Endothelial cell of umbilical vein (primary cell): ENCODE measurements around the gene ASIC4. TPM values are rescaled to one million over a fixed set of nuclear protein-coding genes. Genes with fewer than 3 reads are reported as not detected.

ENCODE experiments used
- BruUV-seq: library from RNA; stranded (reverse); fragments of 400-500 nt; replicated peaks from 2 replicates; lab custom pipeline; 2021; lab: Mats Ljungman, UMichigan
- CTCF ChIA-PET: fragments of 300-600, 350-600 bp; sonication (Branson Sonifier 250); formaldehyde crosslinking; loops from one replicate; lab custom pipeline; 2021; ENCODE audit warnings: antibody characterized with exemption, inconsistent platforms; lab: Charles Lee
- POLR2A ChIA-PET: fragments of 300-600, 350-600 bp; sonication (Branson Sonifier 250); formaldehyde crosslinking; loops from one replicate; lab custom pipeline; 2021; ENCODE audit warnings: antibody characterized with exemption, inconsistent platforms; lab: Charles Lee
- DNase-seq: peaks from one replicate; pipeline ENCODE4 v3.0.0-alpha.2; 2011; ENCODE audit warnings: low read depth, low spot score
- FAIRE-seq: peaks from 2 replicates; lab custom pipeline; 2011; peaks lifted over from hg19 to GRCh38; lab: Jason Lieb, UNC
- H2AFZ ChIP-seq: 2 replicates; pipeline ENCODE4 v1.6.0; 2012; ENCODE audit warnings: low read depth, low read length, control low read depth, inconsistent platforms
- H3K27ac ChIP-seq: 2 replicates; pipeline ENCODE4 v1.5.1; 2011; ENCODE audit warnings: low read depth, mild to moderate bottlenecking, control low read depth, low read length, moderate library complexity; ENCODE audit not compliant: insufficient read depth
- H3K27me3 ChIP-seq, 2 experiments: 2 replicates each; pipeline versions ENCODE4 v1.6.0 to v1.6.1; 2011; ENCODE audit warnings: low read length in 2 of 2, mixed read lengths in 1 of 2; ENCODE audit not compliant: control insufficient read depth in 2 of 2, insufficient read depth in 2 of 2
- H3K36me3 ChIP-seq, 2 experiments: 2 replicates in 1 of 2; 3 replicates in 1 of 2; pipeline ENCODE4 v1.5.1; 2011; ENCODE audit warnings: low read length in 2 of 2, mild to moderate bottlenecking in 1 of 2, moderate library complexity in 1 of 2; ENCODE audit not compliant: control insufficient read depth in 2 of 2, insufficient read depth in 2 of 2; ENCODE audit errors: extremely low read depth in 1 of 2
- H3K4me1 ChIP-seq: 3 replicates; pipeline ENCODE4 v1.5.1; 2011; ENCODE audit warnings: mild to moderate bottlenecking, low read length; ENCODE audit not compliant: control insufficient read depth, insufficient read depth; ENCODE audit errors: extremely low read depth
- H3K4me2 ChIP-seq: 2 replicates; pipeline ENCODE4 v1.6.1; 2011; ENCODE audit warnings: low read length, control low read depth, mixed read lengths; ENCODE audit not compliant: insufficient read depth
- H3K4me3 ChIP-seq, 3 experiments: fragments of 200-600 bp in 1 of 3; sonication (generic), shearing (Covaris generic) in 1 of 3; replicated peaks in 1 of 3; 2 replicates each; pipeline ENCODE4 v1.5.1; 2011 to 2016; ENCODE audit warnings: control low read depth in 3 of 3, low read length in 3 of 3, mild to moderate bottlenecking in 2 of 3, inconsistent platforms in 1 of 3, low read depth in 1 of 3, moderate library complexity in 1 of 3; ENCODE audit not compliant: insufficient read depth in 1 of 3
- H3K79me2 ChIP-seq: 2 replicates; pipeline ENCODE4 v1.6.0; 2012; ENCODE audit warnings: low read length, inconsistent platforms; ENCODE audit not compliant: control insufficient read depth, insufficient read depth
- H3K9ac ChIP-seq: replicated peaks from 2 replicates; pipeline ENCODE3; 2011; ENCODE audit warnings: low read length, control low read depth; ENCODE audit not compliant: insufficient read depth; ENCODE audit errors: extremely low read depth
- H3K9me1 ChIP-seq: replicated peaks from 3 replicates; pipeline ENCODE4 v1.6.0; 2011; ENCODE audit warnings: mild to moderate bottlenecking, low read length; ENCODE audit not compliant: control insufficient read depth, insufficient read depth; ENCODE audit errors: extremely low read depth
- H3K9me3 ChIP-seq: replicated peaks from 2 replicates; pipeline ENCODE4 v1.5.1; 2012; ENCODE audit warnings: low read length, inconsistent platforms; ENCODE audit not compliant: control insufficient read depth, insufficient read depth
- H4K20me1 ChIP-seq: replicated peaks from 2 replicates; pipeline ENCODE3; 2011; ENCODE audit warnings: mild to moderate bottlenecking, low read length; ENCODE audit not compliant: control insufficient read depth, insufficient read depth; ENCODE audit errors: extremely low read depth
- EZH2 ChIP-seq: IDR thresholded peaks from 2 replicates; pipeline ENCODE4 v1.6.1; 2012; ENCODE audit warnings: borderline replicate concordance, low read depth, mild to moderate bottlenecking, moderate library complexity, low read length, inconsistent platforms; ENCODE audit not compliant: severe bottlenecking
- FOS ChIP-seq: IDR thresholded peaks from 2 replicates; pipeline ENCODE4 v1.6.1; 2011; ENCODE audit warnings: mild to moderate bottlenecking, low read length, moderate library complexity, borderline replicate concordance; ENCODE audit not compliant: insufficient read depth
- GATA2 ChIP-seq: IDR thresholded peaks from 2 replicates; pipeline ENCODE4 v1.7.0; 2011; ENCODE audit warnings: low read depth, mild to moderate bottlenecking, moderate library complexity, mixed read lengths, low read length; ENCODE audit not compliant: insufficient read length, insufficient read depth
- JUN ChIP-seq: IDR thresholded peaks from 2 replicates; pipeline ENCODE4 v1.6.1; 2011; ENCODE audit warnings: borderline replicate concordance, low read depth; ENCODE audit not compliant: insufficient read length, insufficient read depth
- MYC ChIP-seq: IDR thresholded peaks from one replicate; pipeline ENCODE4 v1.6.1; 2011; ENCODE audit warnings: mild to moderate bottlenecking, low read depth, low read length
- POLR2A ChIP-seq: IDR thresholded peaks from 2 replicates; pipeline ENCODE4 v1.6.1; 2012; ENCODE audit warnings: low read depth, mild to moderate bottlenecking, control low read depth, low read length
- POLR2AphosphoS5 ChIP-seq: IDR thresholded peaks from 2 replicates; pipeline ENCODE4 v1.6.1; 2012; ENCODE audit warnings: low read depth, mild to moderate bottlenecking, control low read depth, low read length, moderate library complexity; ENCODE audit not compliant: insufficient read depth
- dilution Hi-C: fragments of 300-500 bp; cut with MboI; formaldehyde crosslinking; loops from one replicate; pipeline ENCODE4 v1.15.0; 2019; ENCODE audit warnings: low sequenced_read_pairs; ENCODE audit not compliant: extremely low pct_ligation_motif_present
- intact Hi-C: fragments of 100-400 bp; cut with micrococcal nuclease; formaldehyde crosslinking; loops from one replicate; pipeline ENCODE4 v1.10.0; 2022
- polyA plus RNA-seq, 4 experiments: library from polyadenylated mRNA; depleted of rRNA in 3 of 4; stranded (reverse) in 3 of 4; unstranded in 1 of 4; fragments of >200 nt; gene quantifications; 2 replicates each; pipeline versions ENCODE4 v1.2.1 to v1.2.3, GENCODE V29; 2011 to 2012; ENCODE audit warnings: missing spikeins in 1 of 4
- total RNA-seq: library from RNA; stranded (reverse); gene quantifications from 2 replicates; pipeline ENCODE4 v1.2.3, GENCODE V29; 2021
- TF ChIP-seq, protein P1 (sequence below), 2 donors: IDR thresholded peaks; 1 replicate in 1 of 2; 2 replicates in 1 of 2; pipeline ENCODE4 v1.5.1; 2011; ENCODE audit warnings: low read length in 2 of 2, mild to moderate bottlenecking in 2 of 2, moderate library complexity in 2 of 2, control low read depth in 1 of 2, inconsistent platforms in 1 of 2, low read depth in 1 of 2; ENCODE audit not compliant: insufficient read depth in 1 of 2; ENCODE audit errors: extremely low read depth in 1 of 2
- TF ChIP-seq, protein P2 (sequence below): IDR thresholded peaks from 2 replicates; pipeline ENCODE4 v1.6.1; 2011; ENCODE audit not compliant: insufficient read depth, insufficient read length

ASIC4 gene
- total and polyA plus RNA-seq, 2 donors (not counting 3 experiments of a cell fraction or from before 2014, with no cell fraction given) = not detected

- TF ChIP-seq POLR2A (no peak), JUN (no peak), EZH2 (no peak), POLR2AphosphoS5 (no peak), MYC (no peak), FOS (no peak), GATA2 (no peak)
- TF ChIP-seq, protein P1, sequence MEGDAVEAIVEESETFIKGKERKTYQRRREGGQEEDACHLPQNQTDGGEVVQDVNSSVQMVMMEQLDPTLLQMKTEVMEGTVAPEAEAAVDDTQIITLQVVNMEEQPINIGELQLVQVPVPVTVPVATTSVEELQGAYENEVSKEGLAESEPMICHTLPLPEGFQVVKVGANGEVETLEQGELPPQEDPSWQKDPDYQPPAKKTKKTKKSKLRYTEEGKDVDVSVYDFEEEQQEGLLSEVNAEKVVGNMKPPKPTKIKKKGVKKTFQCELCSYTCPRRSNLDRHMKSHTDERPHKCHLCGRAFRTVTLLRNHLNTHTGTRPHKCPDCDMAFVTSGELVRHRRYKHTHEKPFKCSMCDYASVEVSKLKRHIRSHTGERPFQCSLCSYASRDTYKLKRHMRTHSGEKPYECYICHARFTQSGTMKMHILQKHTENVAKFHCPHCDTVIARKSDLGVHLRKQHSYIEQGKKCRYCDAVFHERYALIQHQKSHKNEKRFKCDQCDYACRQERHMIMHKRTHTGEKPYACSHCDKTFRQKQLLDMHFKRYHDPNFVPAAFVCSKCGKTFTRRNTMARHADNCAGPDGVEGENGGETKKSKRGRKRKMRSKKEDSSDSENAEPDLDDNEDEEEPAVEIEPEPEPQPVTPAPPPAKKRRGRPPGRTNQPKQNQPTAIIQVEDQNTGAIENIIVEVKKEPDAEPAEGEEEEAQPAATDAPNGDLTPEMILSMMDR (IDR thresholded peaks at IDR 0.05; ENCODE audit: extremely low read depth in 1 of 2, insufficient read depth in 1 of 2, low read depth in 1 of 2, low read length in 2 of 2) = no peak
- TF ChIP-seq, protein P2, sequence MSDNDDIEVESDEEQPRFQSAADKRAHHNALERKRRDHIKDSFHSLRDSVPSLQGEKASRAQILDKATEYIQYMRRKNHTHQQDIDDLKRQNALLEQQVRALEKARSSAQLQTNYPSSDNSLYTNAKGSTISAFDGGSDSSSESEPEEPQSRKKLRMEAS = no peak
- intact Hi-C loops (no loop called here), dilution Hi-C loops (no loop called here)
- no peaks in the 10 kb centered on the region for H3K79me2 ChIP-seq
- H3K36me3 ChIP-seq = no peaks in the 10 kb centered on the region
- H3K9me1 ChIP-seq = no peaks in the 10 kb centered on the region
- no peaks in the 10 kb centered on the region for H4K20me1 ChIP-seq
- POLR2A ChIA-PET = interaction anchor here (1.2 kb wide), 1 partner anchor 17 kb away, joined by 4 read pairs; the partner anchor contains the start of gene GMPPA
- CTCF ChIA-PET = interaction anchor here (1.9 to 6.6 kb wide), 3 partner anchors 11 to 21 kb away, joined by 7 to 39 read pairs (median 8); a partner anchor contains a TSS
- BruUV-seq = no TSS peak
- H2AFZ ChIP-seq = no peak overlapping the region
- no peaks in the 10 kb centered on the region for H3K9me3 ChIP-seq
- no peak overlapping the region for H3K9ac ChIP-seq
- H3K4me3 ChIP-seq = no peak overlapping the region
- DNase-seq = no peak
- no peaks in the 10 kb centered on the region for H3K4me1 ChIP-seq
- H3K4me2 ChIP-seq = no peak overlapping the region
- peaks cover 55 to 62% of the 10 kb centered on the region in 2 experiments for H3K27me3 ChIP-seq
- H3K27ac ChIP-seq = no peak overlapping the region
- FAIRE-seq = no peak
Observed at GRCh38 chr2:219515874-219516629, 1.8 kb downstream of the ASIC4 start.
